WTC11 (cell line): ENCODE results near the gene THSD7B. TPM values are rescaled to one million over a fixed set of nuclear protein-coding genes. Genes with fewer than 3 reads are reported as not detected.

ENCODE experiments used
- ATAC-seq: fragments of 200-7000 bp; cut with Tn5 transposase; 2 replicates; pipeline ENCODE4 v1.10.0; 2021; ENCODE audit warnings: mild to moderate bottlenecking, moderate library complexity
- CTCF ChIA-PET: fragments of 300-600 bp; sonication (Branson Sonifier 250); formaldehyde crosslinking; loops from one replicate; lab custom pipeline; 2021; ENCODE audit warnings: antibody characterized with exemption; lab: Charles Lee
- POLR2A ChIA-PET: fragments of 350-600 bp; sonication (Branson Sonifier 250); formaldehyde crosslinking; loops from one replicate; lab custom pipeline; 2021; ENCODE audit warnings: antibody characterized with exemption; lab: Charles Lee
- DNase-seq: peaks from one replicate; pipeline ENCODE4 v3.0.0; 2021; ENCODE audit warnings: low spot score
- H3K27ac Mint-ChIP-seq: 2 replicates; pipeline ENCODE4 v1.8.0; 2021; ENCODE audit warnings: mixed read lengths
- H3K27me3 Mint-ChIP-seq: 2 replicates; pipeline ENCODE4 v1.8.0; 2021; ENCODE audit warnings: low read depth, mild to moderate bottlenecking, moderate library complexity, mixed read lengths
- H3K36me3 Mint-ChIP-seq: 2 replicates; pipeline ENCODE4 v1.8.0; 2021; ENCODE audit warnings: mixed read lengths
- H3K4me1 Mint-ChIP-seq: 2 replicates; pipeline ENCODE4 v1.8.0; 2022; ENCODE audit warnings: mixed read lengths
- H3K4me3 Mint-ChIP-seq: 2 replicates; pipeline ENCODE4 v1.8.0; 2021; ENCODE audit warnings: mild to moderate bottlenecking, moderate library complexity, mixed read lengths
- H3K9me3 Mint-ChIP-seq: 2 replicates; pipeline ENCODE4 v1.8.0; 2021; ENCODE audit warnings: mixed read lengths
- HMGA2 ChIP-seq: fragments of 250-450 bp; sonication (Bioruptor Pico); IDR thresholded peaks from 2 replicates; pipeline ENCODE4 v1.4.0; 2021; ENCODE audit warnings: mild to moderate bottlenecking, moderate library complexity
- USF2 ChIP-seq: sonication (generic); formaldehyde crosslinking; IDR thresholded peaks from 2 replicates; pipeline ENCODE4 v1.8.1; 2023; ENCODE audit warnings: mild to moderate bottlenecking, missing genetic modification reagents, moderate library complexity
- ZNF512 ChIP-seq: sonication (generic); formaldehyde crosslinking; IDR thresholded peaks from 2 replicates; pipeline ENCODE4 v1.8.1; 2022; ENCODE audit warnings: missing genetic modification reagents, borderline replicate concordance
- total RNA-seq: library from RNA; stranded (reverse); gene quantifications from 3 replicates; pipeline ENCODE4 v1.2.3, GENCODE V29; 2021
- TF ChIP-seq, protein P1 (sequence below): sonication (generic); formaldehyde crosslinking; conservative IDR thresholded peaks from 2 replicates; pipeline ENCODE4 v1.8.1; 2023; ENCODE audit warnings: mild to moderate bottlenecking, low read depth, missing genetic modification reagents, moderate library complexity
- TF ChIP-seq, protein P2 (sequence below): sonication (generic); formaldehyde crosslinking; IDR thresholded peaks from 2 replicates; pipeline ENCODE4 v1.8.0; 2022; ENCODE audit warnings: missing genetic modification reagents
- TF ChIP-seq, protein P3 (sequence below): sonication (generic); formaldehyde crosslinking; IDR thresholded peaks from 2 replicates; pipeline ENCODE4 v1.8.1; 2023; ENCODE audit warnings: mild to moderate bottlenecking, missing genetic modification reagents, borderline replicate concordance

The THSD7B gene
- total RNA-seq, 1 experiment from 2014 or later, result 2.9 TPM

DNA sequence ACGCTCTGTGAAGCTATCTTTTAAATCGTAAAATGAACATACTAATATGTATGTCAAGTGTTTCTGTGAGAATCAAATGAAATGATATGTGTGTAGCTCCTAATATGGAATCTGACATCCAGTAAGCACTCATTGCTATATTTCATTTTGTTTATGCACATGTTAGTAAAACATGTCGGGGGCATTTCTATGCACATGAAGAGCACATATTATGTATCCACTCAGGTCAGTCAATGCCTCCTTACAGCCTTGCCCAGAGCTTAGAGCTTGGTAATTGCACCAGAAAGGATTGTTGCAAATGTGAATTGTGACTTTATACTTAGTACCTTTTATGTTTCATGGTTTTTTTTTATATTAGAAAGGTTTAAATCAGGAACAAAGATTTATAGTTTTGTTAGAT is 735.3 kb downstream of the THSD7B start (continued):
- TF ChIP-seq, protein P1, sequence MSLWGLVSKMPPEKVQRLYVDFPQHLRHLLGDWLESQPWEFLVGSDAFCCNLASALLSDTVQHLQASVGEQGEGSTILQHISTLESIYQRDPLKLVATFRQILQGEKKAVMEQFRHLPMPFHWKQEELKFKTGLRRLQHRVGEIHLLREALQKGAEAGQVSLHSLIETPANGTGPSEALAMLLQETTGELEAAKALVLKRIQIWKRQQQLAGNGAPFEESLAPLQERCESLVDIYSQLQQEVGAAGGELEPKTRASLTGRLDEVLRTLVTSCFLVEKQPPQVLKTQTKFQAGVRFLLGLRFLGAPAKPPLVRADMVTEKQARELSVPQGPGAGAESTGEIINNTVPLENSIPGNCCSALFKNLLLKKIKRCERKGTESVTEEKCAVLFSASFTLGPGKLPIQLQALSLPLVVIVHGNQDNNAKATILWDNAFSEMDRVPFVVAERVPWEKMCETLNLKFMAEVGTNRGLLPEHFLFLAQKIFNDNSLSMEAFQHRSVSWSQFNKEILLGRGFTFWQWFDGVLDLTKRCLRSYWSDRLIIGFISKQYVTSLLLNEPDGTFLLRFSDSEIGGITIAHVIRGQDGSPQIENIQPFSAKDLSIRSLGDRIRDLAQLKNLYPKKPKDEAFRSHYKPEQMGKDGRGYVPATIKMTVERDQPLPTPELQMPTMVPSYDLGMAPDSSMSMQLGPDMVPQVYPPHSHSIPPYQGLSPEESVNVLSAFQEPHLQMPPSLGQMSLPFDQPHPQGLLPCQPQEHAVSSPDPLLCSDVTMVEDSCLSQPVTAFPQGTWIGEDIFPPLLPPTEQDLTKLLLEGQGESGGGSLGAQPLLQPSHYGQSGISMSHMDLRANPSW (CRISPR knock-in tag), result no peak

DNA sequence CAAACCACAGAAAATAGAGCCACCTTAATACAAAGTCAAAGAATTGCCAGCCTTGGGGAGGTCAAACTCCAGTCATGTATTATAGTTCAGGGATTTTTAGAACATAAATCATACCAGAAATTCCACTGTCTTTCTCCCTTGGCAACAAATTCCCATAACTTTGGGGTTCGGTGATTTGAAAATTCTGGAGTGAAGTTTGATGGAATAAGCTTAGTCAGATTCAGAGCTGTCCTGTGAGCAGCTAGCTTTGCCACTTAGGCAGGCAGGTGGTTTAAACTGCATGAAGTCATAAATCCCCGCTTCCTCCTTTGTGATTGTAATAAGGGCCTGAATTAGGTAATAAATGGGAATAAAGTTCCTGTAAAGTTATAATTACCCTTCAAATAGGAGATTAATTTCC is 741.9 kb downstream of the THSD7B start:
- ChIA-PET CTCF (no interaction called here), POLR2A (no interaction called here)

DNA sequence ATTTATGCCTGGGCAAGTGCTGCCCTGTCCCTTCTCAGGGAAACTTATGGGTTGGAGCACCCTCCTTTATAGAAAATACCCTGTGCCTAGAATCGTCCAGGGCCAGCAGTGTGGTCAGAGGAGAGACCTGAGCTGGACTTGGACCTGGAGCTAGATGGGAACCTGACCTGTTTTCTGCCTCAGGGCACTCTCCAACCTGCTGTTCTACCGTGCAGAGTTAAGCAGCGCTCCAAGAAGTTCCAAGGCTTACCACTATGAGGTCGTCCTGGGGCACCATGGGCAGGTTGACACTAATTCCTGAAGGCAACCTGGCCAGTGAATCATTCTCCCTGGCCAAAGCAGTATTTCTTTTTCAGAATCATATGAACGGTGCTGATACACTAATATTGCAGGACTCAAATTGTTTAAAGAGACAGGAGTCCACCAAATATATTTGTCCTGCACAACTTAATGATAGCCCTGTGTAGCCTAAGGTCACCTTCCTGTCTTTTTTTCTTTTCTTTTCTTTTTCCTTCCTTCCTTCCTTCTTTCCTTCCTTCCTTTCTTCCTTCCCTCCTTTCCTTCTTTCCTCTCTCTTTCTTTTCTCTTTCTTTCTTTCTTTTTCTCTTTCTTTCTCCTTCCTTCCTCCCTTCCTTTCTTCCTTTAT is 743.5 kb downstream of the THSD7B start:
- Mint-ChIP-seq H3K9me3 (no peaks in the 10 kb centered on the region), H3K27me3 (no peaks in the 10 kb centered on the region), H3K4me3 (no peak overlapping the region), H3K4me1 (peaks cover 29% of the 10 kb centered on the region), H3K36me3 (no peaks in the 10 kb centered on the region), H3K27ac (no peak overlapping the region)
- ChIA-PET CTCF (interaction anchor here (0.7 kb wide), 1 partner anchor 416 kb away, joined by 5 read pairs; no protein-coding TSS in a partner anchor), POLR2A (no interaction called here)
- peak; percentile 68 for ATAC-seq
- no peak for DNase-seq
- TF ChIP-seq, protein P2, sequence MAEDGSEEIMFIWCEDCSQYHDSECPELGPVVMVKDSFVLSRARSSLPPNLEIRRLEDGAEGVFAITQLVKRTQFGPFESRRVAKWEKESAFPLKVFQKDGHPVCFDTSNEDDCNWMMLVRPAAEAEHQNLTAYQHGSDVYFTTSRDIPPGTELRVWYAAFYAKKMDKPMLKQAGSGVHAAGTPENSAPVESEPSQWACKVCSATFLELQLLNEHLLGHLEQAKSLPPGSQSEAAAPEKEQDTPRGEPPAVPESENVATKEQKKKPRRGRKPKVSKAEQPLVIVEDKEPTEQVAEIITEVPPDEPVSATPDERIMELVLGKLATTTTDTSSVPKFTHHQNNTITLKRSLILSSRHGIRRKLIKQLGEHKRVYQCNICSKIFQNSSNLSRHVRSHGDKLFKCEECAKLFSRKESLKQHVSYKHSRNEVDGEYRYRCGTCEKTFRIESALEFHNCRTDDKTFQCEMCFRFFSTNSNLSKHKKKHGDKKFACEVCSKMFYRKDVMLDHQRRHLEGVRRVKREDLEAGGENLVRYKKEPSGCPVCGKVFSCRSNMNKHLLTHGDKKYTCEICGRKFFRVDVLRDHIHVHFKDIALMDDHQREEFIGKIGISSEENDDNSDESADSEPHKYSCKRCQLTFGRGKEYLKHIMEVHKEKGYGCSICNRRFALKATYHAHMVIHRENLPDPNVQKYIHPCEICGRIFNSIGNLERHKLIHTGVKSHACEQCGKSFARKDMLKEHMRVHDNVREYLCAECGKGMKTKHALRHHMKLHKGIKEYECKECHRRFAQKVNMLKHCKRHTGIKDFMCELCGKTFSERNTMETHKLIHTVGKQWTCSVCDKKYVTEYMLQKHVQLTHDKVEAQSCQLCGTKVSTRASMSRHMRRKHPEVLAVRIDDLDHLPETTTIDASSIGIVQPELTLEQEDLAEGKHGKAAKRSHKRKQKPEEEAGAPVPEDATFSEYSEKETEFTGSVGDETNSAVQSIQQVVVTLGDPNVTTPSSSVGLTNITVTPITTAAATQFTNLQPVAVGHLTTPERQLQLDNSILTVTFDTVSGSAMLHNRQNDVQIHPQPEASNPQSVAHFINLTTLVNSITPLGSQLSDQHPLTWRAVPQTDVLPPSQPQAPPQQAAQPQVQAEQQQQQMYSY (CRISPR knock-in tag), result peak; percentile 72
- no peak for TF ChIP-seq USF2 (CRISPR knock-in tag)
- peak; percentile 93; the same call in 1 of the 2 replicates for TF ChIP-seq ZNF512 (CRISPR knock-in tag)
- TF ChIP-seq, protein P3, sequence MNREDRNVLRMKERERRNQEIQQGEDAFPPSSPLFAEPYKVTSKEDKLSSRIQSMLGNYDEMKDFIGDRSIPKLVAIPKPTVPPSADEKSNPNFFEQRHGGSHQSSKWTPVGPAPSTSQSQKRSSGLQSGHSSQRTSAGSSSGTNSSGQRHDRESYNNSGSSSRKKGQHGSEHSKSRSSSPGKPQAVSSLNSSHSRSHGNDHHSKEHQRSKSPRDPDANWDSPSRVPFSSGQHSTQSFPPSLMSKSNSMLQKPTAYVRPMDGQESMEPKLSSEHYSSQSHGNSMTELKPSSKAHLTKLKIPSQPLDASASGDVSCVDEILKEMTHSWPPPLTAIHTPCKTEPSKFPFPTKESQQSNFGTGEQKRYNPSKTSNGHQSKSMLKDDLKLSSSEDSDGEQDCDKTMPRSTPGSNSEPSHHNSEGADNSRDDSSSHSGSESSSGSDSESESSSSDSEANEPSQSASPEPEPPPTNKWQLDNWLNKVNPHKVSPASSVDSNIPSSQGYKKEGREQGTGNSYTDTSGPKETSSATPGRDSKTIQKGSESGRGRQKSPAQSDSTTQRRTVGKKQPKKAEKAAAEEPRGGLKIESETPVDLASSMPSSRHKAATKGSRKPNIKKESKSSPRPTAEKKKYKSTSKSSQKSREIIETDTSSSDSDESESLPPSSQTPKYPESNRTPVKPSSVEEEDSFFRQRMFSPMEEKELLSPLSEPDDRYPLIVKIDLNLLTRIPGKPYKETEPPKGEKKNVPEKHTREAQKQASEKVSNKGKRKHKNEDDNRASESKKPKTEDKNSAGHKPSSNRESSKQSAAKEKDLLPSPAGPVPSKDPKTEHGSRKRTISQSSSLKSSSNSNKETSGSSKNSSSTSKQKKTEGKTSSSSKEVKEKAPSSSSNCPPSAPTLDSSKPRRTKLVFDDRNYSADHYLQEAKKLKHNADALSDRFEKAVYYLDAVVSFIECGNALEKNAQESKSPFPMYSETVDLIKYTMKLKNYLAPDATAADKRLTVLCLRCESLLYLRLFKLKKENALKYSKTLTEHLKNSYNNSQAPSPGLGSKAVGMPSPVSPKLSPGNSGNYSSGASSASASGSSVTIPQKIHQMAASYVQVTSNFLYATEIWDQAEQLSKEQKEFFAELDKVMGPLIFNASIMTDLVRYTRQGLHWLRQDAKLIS (CRISPR knock-in tag), result no peak

More for the DNA sequence above, 741.9 kb downstream of the THSD7B start:
- ATAC-seq, result 0 out of 2 replicates have a peak, but pooled peaks have one; percentile 21
- H3K4me3 Mint-ChIP-seq, result no peak overlapping the region
- no peak for DNase-seq
- peaks cover 31% of the 10 kb centered on the region for H3K4me1 Mint-ChIP-seq
- TF ChIP-seq HMGA2 (CRISPR knock-in tag), result no peak
- no peaks in the 10 kb centered on the region for H3K9me3 Mint-ChIP-seq
- H3K27ac Mint-ChIP-seq, result no peak overlapping the region
- no peaks in the 10 kb centered on the region for H3K36me3 Mint-ChIP-seq
- H3K27me3 Mint-ChIP-seq, result no peaks in the 10 kb centered on the region
